ENCODE measurements around the gene OR2B2.

- TF ChIP-seq LEF1 (IDR thresholded peaks at IDR 0.05; ENCODE audit: borderline replicate concordance) (no peak), SUZ12 (IDR thresholded peaks at IDR 0.05) (no peak), ELF4 (IDR thresholded peaks at IDR 0.05) (no peak), BHLHE40 (IDR thresholded peaks at IDR 0.05; ENCODE audit: borderline replicate concordance) (no peak), ARNT (IDR thresholded peaks at IDR 0.05) (no peak), PKNOX1 (IDR thresholded peaks at IDR 0.05) (no peak)
These were observed 28.6 kb upstream of the OR2B2 start for GRCh38 chr6:27940766-27941165.

All from HEK293T (cell line).